ENCODE results near the gene NHSL1.

DNA sequence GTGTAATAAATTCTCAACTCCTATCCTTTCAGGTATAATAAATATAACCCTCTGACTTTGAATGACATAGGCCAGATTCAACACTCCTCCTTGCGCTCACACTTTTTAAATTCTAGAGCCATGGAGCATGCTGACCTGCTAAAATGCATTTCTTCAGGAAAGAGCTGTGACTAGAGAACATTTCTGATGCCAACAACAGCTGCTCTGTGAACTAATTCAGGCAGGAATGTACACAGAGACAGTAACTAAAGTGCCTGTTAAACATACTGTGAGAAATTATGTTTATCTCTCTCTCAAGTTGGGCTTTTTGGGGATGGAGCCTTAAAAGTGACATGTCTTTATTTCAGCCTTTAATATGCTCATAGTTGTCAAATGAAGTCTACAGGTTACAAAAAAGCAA, 8.3 kb downstream of the NHSL1 start:
- TF ChIP-seq CTCF (IDR thresholded peaks at IDR 0.05) (no peak), POLR2AphosphoS5 (IDR thresholded peaks at IDR 0.05) (no peak)

Measured in breast epithelium (tissue), 3 donors.